Activated naive CD8-positive, alpha-beta T cell treated with anti-CD3 and anti-CD28 coated beads, Interleukin-2, amount 10 ng/mL, durations not matched to agents 7 days and 5 days (primary cell): ENCODE results near the gene C1orf232. TPM values are rescaled to one million over a fixed set of nuclear protein-coding genes. Genes with fewer than 3 reads are reported as not detected.

Experiments
- ATAC-seq: fragments of 150-1000 bp; cut with Tn5 transposase; one replicate; pipeline ENCODE4 v1.10.0; 2021; ENCODE audit warnings: low read depth, moderate library complexity
- POLR2A ChIA-PET: fragments of 350-600 bp; sonication (Branson Sonifier 250); formaldehyde crosslinking; loops from one replicate; lab custom pipeline; 2021; ENCODE audit warnings: antibody characterized with exemption; lab: Charles Lee
- DNase-seq: peaks from one replicate; pipeline ENCODE4 v3.0.0; 2021
- H3K27ac Mint-ChIP-seq: one replicate; pipeline ENCODE4 v1.8.0; 2022; ENCODE audit warnings: mild to moderate bottlenecking, mixed read lengths
- H3K27me3 Mint-ChIP-seq: one replicate; pipeline ENCODE4 v1.8.0; 2022; ENCODE audit warnings: mild to moderate bottlenecking, moderate library complexity, mixed read lengths
- H3K36me3 Mint-ChIP-seq: one replicate; pipeline ENCODE4 v1.8.0; 2021; ENCODE audit warnings: mild to moderate bottlenecking, mixed read lengths
- H3K4me1 Mint-ChIP-seq: one replicate; pipeline ENCODE4 v1.8.0; 2021; ENCODE audit warnings: mixed read lengths
- H3K4me3 Mint-ChIP-seq: one replicate; pipeline ENCODE4 v1.8.0; 2022; ENCODE audit warnings: mild to moderate bottlenecking, moderate library complexity, mixed read lengths
- H3K9me3 Mint-ChIP-seq: one replicate; pipeline ENCODE4 v1.8.0; 2021; ENCODE audit warnings: mixed read lengths
- total RNA-seq, 2 experiments: library from RNA; stranded (reverse); gene quantifications; one replicate each; pipeline ENCODE4 v1.2.3, GENCODE V29; 2021

Gene C1orf232
- not detected for total RNA-seq

DNA sequence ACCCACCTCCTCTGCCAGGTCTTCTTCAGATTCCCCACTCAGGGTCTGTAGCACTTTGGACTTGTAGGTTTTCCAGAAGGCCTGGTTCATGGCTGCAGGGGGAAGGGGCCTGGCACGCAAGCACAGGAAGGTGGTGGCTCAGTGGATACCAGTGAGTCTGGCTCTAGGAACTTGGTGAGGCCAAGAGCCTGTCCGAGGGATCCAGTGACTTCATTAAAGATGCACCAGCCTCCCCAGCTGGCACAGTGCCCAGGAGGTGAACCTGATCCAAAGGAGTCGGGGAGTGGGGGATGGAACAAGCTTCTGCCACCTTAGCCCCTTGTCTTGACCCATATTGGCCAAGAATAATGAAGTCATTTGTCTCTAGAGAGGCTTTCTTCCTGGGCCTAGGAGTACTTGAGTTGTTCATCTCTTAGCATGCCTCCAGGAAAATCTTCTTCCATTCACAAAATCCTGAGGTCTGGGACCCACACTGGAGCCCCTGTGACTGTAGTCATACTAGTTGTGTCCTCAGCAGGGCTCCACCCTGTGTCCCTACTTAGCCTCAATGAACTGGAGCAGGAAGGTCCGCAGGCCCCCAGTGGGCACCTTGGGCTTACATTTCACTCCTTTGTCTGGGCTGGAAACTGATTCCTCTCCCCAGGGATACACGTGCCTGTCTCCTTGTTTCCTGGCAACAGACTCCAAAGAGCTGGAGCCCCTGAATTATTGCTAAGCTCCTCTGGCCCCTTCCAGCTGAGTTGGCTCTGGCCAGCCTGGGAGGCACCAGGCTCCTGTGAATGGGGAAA, at the start of gene C1orf232:
Gene C1orf232 (minus strand): TSS at position 554 of the 788 bp plus-strand sequence. CDS start 464 bp downstream, at position 90.
- H3K36me3 Mint-ChIP-seq: no peaks in the 10 kb centered on the region
- peaks cover 15% of the 10 kb centered on the region for H3K27me3 Mint-ChIP-seq
- H3K27ac Mint-ChIP-seq: peak within 1 kb of the TSS; percentile 90
- no peaks in the 10 kb centered on the region for H3K9me3 Mint-ChIP-seq
- H3K4me3 Mint-ChIP-seq: peak within 1 kb of the TSS; percentile 92
- DNase-seq (no peak), ATAC-seq (no peak)
- POLR2A ChIA-PET: interaction anchor here (1.8 to 2.8 kb wide), 2 partner anchors 33 to 66 kb away, joined by 11 to 21 read pairs; partner anchors contain the start of gene CEP85
- H3K4me1 Mint-ChIP-seq: peaks cover 26% of the 10 kb centered on the region

DNA sequence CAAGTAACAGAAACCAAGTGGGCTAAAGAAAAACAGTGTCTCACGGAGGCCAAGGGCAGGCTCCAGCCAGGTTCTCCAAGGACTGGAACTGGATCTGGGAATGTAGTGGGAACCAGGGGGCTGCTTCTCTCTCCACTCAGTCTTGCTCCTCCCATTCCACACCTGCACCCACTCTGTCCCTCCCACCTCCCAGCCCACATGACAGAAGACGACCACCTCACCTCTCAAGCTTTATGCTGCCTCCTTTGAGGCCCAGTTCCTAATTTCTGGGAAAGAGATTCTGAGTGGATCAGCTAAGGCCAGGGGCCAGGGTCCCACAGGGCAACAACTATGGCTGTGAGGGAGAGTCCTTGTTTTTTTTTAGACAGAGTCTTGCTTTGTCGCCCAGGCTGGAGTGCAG, 46.5 kb upstream of the C1orf232 start:
- Mint-ChIP-seq H3K9me3 (no peaks in the 10 kb centered on the region), H3K36me3 (no peaks in the 10 kb centered on the region), H3K27me3 (peaks cover 10% of the 10 kb centered on the region), H3K4me3 (no peak overlapping the region), H3K4me1 (no peaks in the 10 kb centered on the region), H3K27ac (no peak overlapping the region)
- DNase-seq: no peak
- no peak for ATAC-seq
- POLR2A ChIA-PET: interaction anchor here (0.7 kb wide), 1 partner anchor 1864 kb away, joined by 5 read pairs; no protein-coding TSS in a partner anchor

DNA sequence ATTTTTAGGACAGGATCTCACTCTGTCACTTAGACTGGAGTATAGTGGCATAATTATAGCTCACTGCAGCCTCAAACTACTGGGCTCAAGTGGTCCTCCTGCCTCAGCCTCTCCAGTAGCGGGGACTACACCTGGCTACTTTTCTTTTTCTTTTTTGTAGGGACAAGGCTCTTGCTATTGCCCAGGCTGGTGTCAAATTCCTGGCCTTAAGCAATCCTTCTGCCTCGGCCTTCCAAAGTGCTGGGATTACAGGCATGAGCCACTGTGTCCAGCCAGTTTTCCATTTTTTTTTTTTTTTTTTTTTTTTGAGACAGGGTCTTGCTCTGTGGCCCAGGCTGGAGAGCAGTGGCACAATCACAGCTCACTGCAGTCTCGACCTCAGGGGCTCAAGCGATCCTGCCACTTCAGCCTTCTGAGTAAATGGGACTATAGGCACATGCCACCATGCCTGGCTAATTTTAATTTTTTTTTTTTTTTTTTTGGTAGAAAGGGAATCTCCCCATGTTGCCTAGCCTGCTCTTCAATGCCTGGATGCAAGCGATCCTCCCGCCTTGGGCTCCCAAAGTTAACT, 44.7 kb upstream of the C1orf232 start:
- Mint-ChIP-seq H3K4me1 (no peaks in the 10 kb centered on the region), H3K27me3 (peaks cover 13% of the 10 kb centered on the region), H3K36me3 (no peaks in the 10 kb centered on the region), H3K4me3 (no peak overlapping the region), H3K9me3 (no peaks in the 10 kb centered on the region), H3K27ac (no peak overlapping the region)
- no peak for ATAC-seq
- POLR2A ChIA-PET: no interaction called here
- DNase-seq: no peak

DNA sequence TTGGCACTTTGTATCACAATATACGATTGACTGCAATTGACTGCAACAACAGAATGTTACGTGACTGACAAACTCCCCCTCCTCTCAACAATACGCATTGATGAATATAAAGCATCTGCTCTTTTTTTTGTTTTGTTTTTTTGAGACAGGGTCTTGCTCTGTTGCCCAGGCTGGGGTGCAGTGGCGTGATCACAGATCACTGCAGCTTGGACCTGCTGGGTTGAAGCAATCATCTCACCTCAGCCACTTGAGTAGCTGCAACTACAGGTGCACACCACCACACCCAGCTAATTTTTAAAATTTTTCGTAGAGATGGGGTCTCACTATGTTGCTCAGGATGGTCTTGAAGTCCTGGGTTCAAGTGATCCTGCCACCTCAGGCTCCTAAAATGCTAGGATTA, 44.0 kb upstream of the C1orf232 start:
- H3K27me3 Mint-ChIP-seq: peaks cover 13% of the 10 kb centered on the region

DNA sequence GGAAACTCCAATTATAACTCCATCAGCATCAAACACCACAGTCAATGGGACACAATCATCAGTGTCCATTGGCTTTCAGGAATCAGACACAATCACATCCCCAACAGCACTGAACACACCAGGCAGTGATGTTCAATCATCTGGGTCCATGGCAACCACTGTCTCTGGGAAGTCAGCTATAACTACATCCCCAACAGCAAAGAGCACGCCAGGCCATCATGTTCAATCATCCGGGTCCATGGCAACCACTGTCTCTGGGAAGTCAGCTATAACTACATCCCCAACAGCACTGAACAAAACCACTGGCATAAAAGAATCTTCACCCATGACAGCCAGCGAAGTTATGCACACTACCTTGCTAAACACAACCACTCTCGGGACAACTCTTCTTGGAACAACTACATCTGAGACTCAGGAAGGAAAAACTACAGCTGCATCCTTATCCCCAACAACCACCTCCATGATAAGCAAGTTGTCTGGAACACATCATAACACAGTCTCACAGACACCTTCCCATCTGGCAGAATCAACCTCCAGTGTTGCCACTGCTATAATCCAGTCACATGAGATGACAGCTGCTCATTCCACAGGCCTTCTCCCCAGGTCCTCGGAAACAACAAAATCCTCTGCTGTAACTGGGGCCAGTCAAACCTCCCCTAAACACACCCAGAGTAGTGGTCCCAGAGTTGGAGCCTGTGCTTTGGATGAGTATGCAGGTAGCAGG, 41.5 kb upstream of the C1orf232 start:
- no peak for DNase-seq
- Mint-ChIP-seq H3K9me3 (no peaks in the 10 kb centered on the region), H3K27ac (no peak overlapping the region), H3K27me3 (peaks cover 14% of the 10 kb centered on the region), H3K36me3 (no peaks in the 10 kb centered on the region), H3K4me1 (no peaks in the 10 kb centered on the region), H3K4me3 (no peak overlapping the region)
- ATAC-seq: no peak
- POLR2A ChIA-PET: interaction anchor here (0.6 kb wide), 3 partner anchors 69 to 336 kb away, joined by 3 to 8 read pairs (median 3); no protein-coding TSS in a partner anchor

More for the DNA sequence above, 44.0 kb upstream of the C1orf232 start:
- Mint-ChIP-seq H3K27ac (no peak overlapping the region), H3K9me3 (no peaks in the 10 kb centered on the region), H3K4me1 (no peaks in the 10 kb centered on the region), H3K36me3 (no peaks in the 10 kb centered on the region), H3K4me3 (no peak overlapping the region)
- POLR2A ChIA-PET: no interaction called here
- ATAC-seq: no peak
- no peak for DNase-seq

DNA sequence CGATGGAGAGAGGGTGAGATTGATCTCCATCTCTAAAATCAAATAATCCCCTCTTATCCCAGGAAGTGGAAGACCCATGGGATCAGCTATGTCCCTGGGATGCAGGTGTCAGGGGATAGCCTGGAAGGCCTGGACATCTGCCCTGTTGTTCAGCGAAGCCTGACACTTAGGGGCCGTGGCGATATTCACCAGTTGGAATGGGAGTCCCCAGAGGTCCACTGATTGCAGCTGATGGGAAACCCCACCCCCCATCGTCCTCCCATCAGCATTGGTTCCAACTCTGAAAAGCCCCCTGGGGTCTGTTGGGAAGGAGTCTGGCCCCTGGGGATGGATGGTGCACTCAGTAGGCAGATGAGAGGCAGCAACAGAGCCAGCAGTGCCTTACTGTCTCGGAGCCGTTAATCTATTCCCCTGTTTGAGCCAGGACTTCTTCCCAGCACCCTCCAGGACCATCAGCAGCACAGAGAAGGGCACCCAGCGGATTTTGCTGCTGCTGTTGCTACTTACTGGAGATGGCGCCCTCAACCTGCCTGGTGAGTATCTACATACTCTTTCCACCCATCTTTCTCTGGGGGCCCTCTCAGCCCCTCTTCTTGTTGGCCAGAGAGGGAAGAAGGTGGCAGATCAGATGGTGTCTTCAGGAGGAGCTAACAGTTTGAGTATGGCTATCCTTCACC, 35.0 kb upstream of the C1orf232 start:
- ATAC-seq (no peak), DNase-seq (no peak)
- Mint-ChIP-seq H3K27ac (peak overlapping the region; percentile 95), H3K36me3 (no peaks in the 10 kb centered on the region), H3K27me3 (peaks cover 4% of the 10 kb centered on the region), H3K9me3 (no peaks in the 10 kb centered on the region), H3K4me3 (no peak overlapping the region), H3K4me1 (peaks cover 22% of the 10 kb centered on the region)
- POLR2A ChIA-PET: interaction anchor here (1.0 to 2.4 kb wide), 4 partner anchors 26 to 31 kb away, joined by 3 to 6 read pairs (median 4); partner anchors contain the start of gene CEP85

DNA sequence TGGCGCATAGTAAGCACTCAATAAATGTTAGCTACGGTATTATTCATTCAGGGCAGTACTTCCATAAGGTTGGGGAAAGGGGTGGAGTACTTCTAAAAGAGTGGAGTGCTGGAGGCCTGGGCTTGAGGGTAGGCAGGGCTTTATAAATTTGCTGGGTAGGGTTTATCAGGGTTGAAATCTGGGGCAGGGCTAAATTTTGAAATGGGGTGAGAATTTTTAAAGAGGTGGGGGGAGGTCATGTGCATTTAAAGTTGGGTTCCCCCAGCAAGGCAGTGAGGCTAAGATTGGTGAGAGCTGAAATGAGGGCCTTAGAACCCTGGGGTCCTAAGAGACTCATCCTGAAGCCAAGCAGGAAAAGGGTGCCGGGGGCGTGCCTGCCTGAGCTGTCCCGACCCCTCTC, 31.6 kb upstream of the C1orf232 start:
- Mint-ChIP-seq H3K27me3 (peaks cover 4% of the 10 kb centered on the region), H3K4me3 (no peak overlapping the region), H3K36me3 (no peaks in the 10 kb centered on the region), H3K4me1 (peaks cover 22% of the 10 kb centered on the region), H3K27ac (peak overlapping the region; percentile 95), H3K9me3 (no peaks in the 10 kb centered on the region)
- POLR2A ChIA-PET: interaction anchor here (0.7 to 2.8 kb wide), 2 partner anchors 30 to 34 kb away, joined by 4 to 11 read pairs; partner anchors contain the start of gene ZNF593
- DNase-seq: no peak
- ATAC-seq: no peak

DNA sequence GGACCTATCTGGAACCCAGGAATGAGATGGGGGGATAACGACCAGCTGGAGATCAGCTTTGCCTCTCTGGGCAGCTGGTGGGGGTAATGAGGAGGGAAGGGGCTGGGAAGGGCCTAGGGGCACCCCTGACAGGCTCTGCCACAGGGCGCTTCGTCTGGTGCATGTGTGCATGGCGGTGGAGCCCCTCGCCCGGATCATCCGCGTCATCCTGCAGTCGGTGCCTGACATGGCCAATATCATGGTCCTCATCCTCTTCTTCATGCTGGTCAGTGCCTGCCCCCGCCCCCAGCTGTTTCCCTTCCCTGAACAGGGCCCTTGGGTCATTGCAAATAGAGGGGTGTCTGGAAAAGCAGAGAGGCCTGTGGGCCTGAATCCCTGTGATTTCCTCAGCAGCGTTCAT, 29.1 kb upstream of the C1orf232 start:
- ATAC-seq: no peak
- POLR2A ChIA-PET: no interaction called here
- DNase-seq: no peak
- H3K9me3 Mint-ChIP-seq: no peaks in the 10 kb centered on the region
- no peaks in the 10 kb centered on the region for H3K36me3 Mint-ChIP-seq
- no peak overlapping the region for H3K4me3 Mint-ChIP-seq
- no peak overlapping the region for H3K27ac Mint-ChIP-seq
- peaks cover 29% of the 10 kb centered on the region for H3K4me1 Mint-ChIP-seq
- H3K27me3 Mint-ChIP-seq: peaks cover 6% of the 10 kb centered on the region

DNA sequence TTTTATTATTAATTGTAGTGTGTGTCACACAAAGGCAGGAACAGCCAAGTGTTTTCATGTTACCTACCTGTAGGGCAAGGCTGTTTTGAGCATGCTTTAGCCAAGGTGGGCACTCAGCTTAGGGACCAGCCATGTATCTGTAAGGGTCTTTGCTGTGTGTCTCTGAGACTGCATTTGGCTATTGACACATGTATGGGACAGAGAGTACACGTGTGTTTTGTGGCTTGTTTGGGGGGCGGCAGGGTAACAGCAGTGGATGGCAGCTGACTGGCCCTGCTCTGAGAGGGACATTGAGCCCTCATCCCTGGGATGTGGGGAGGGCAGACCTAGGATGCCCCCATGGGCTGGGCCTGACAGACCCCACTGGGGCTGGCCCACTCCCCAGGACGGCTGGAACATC, 28.5 kb upstream of the C1orf232 start:
- H3K4me1 Mint-ChIP-seq: peaks cover 25% of the 10 kb centered on the region
- H3K36me3 Mint-ChIP-seq: no peaks in the 10 kb centered on the region
- POLR2A ChIA-PET: no interaction called here
- no peak overlapping the region for H3K4me3 Mint-ChIP-seq
- H3K27ac Mint-ChIP-seq: no peak overlapping the region
- ATAC-seq (no peak), DNase-seq (no peak)
- H3K9me3 Mint-ChIP-seq: no peaks in the 10 kb centered on the region
- H3K27me3 Mint-ChIP-seq: peaks cover 6% of the 10 kb centered on the region

DNA sequence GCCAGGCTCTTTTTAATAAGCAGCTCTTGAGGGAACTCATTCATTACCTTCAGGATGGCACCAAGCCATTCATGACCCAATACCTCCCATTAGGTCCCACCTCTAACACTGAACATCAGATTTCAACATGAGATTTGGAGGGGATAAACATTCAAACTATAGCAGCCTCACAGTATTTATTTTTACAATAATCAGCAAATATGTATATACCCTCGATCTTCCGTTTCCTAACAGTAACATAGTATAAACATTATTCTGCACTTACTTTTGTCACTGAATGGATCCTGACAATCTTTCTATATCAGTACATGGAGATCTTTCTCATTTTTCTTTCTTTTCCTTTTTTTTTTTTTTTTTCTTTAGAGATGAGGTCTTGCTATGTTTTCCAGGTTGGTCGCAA, 27.0 kb upstream of the C1orf232 start:
- DNase-seq: no peak
- H3K27ac Mint-ChIP-seq: no peak overlapping the region
- POLR2A ChIA-PET: no interaction called here
- ATAC-seq: no peak
- peaks cover 23% of the 10 kb centered on the region for H3K4me1 Mint-ChIP-seq
- no peaks in the 10 kb centered on the region for H3K9me3 Mint-ChIP-seq
- peaks cover 6% of the 10 kb centered on the region for H3K27me3 Mint-ChIP-seq
- no peak overlapping the region for H3K4me3 Mint-ChIP-seq
- no peaks in the 10 kb centered on the region for H3K36me3 Mint-ChIP-seq

DNA sequence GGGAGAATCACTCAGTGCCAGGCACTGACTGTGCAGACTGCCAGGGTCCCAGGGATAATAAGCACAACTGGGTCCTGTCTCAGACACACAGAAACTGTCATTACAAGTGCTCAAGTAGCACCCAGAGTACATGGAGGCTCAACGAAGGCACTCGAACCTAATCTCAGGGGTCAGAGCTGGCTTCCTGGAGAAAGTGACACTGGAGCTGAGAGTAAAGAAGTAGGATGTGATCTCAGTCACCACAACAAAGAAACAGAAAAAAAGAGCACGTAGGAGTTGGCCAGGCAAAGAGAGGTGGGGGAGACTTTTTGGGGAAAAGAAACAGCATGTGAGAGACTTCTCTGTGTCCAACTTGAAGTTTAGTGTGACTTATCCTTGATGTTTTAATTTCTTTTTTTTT, 23.0 kb upstream of the C1orf232 start:
- POLR2A ChIA-PET: interaction anchor here (0.6 to 1.7 kb wide), 7 partner anchors 10 to 300 kb away, joined by 3 to 5 read pairs (median 3); partner anchors contain the start of genes CEP85 and ZNF593
- Mint-ChIP-seq H3K9me3 (no peaks in the 10 kb centered on the region), H3K36me3 (no peaks in the 10 kb centered on the region), H3K4me1 (peaks cover 25% of the 10 kb centered on the region), H3K27ac (peak overlapping the region; percentile 76), H3K27me3 (peaks cover 2% of the 10 kb centered on the region), H3K4me3 (peak overlapping the region; percentile 37)
- ATAC-seq (peak; percentile 83), DNase-seq (no peak)

DNA sequence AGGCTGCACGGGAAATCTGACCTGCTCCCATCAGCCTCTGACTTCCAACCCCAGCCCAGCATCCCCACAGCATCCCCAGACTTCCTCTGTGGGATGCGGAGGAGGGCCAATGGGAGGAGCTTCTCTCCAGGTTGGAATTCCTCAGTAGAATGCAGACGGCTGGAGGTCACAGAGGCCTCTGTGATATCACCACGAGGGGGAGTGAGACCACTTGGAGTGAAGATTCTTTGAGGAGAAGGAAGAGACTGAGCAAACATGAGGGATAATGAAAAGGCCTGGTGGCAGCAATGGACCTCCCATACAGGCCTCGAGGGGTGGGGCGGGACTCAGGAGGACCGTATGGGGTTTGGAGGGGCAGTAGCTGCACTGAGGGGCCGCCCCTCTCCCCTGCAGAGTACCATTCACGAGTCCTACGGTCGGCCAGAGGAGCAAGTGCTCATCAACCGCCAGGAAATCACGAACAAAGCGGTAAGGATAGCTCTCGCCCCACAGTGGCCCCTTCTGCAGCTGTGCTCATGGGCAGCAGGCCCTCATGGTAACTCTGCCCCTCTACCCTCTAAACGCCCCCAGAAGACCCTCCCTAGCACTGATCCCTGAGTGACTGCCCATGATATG, 21.7 kb upstream of the C1orf232 start, which contains the start of gene CATSPER4:
Gene CATSPER4 (plus strand): TSS at position 230 of the 615 bp plus-strand sequence. CDS start 26 bp downstream, at position 256.
- no peak for DNase-seq
- POLR2A ChIA-PET: interaction anchor here (1.2 kb wide), 1 partner anchor 98 kb away, joined by 3 read pairs; no protein-coding TSS in a partner anchor
- Mint-ChIP-seq H3K36me3 (no peaks in the 10 kb centered on the region), H3K4me3 (peak within 1 kb of the TSS; percentile 37), H3K4me1 (peaks cover 25% of the 10 kb centered on the region), H3K27ac (peak within 1 kb of the TSS; percentile 76), H3K9me3 (no peaks in the 10 kb centered on the region), H3K27me3 (peaks cover 2% of the 10 kb centered on the region)
- no peak for ATAC-seq
